Cardiac ventricle fibroblast (primary cell): ENCODE results near the gene DPF1. TPM values are rescaled to one million over a fixed set of nuclear protein-coding genes. Genes with fewer than 3 reads are reported as not detected.

Source experiments
- total RNA-seq: library from RNA; depleted of rRNA; stranded (reverse); fragments of >200 nt; gene quantifications from 2 replicates; pipeline ENCODE4 v1.2.3, GENCODE V29; 2015

DPF1 gene
- total RNA-seq: 0.24 TPM in 1 of 2 replicates, not detected in the other

GRCh38 chr19:38224014-38224862 is at the start of gene DPF1:
DPF1 (minus strand) TSS chr19:38224222; CDS start chr19:38224142, 80 bp downstream.

GRCh38 chr19:38264486-38265212 is 40.6 kb upstream of the DPF1 start, which contains the start of gene SPINT2:
SPINT2 (plus strand) TSS chr19:38264573; CDS start chr19:38264893, 320 bp downstream.

Other genes with a start within 250 kb of the DPF1 start
- gene PPP1R14A, start 32.2 kb upstream of the DPF1 start, total RNA-seq: 0.44 and 8.5 TPM in 2 replicates
- not detected in 2 replicates for gene SPINT2, start 40.4 kb upstream of the DPF1 start, total RNA-seq
- not detected in 2 replicates for gene C19orf33, start 80.0 kb upstream of the DPF1 start, total RNA-seq
- 36.3 and 39.9 TPM in 2 replicates for gene YIF1B, start 91.7 kb upstream of the DPF1 start, total RNA-seq
- gene KCNK6, start 95.6 kb upstream of the DPF1 start, total RNA-seq: 2.3 and 2.8 TPM in 2 replicates
- gene CATSPERG, start 111.6 kb upstream of the DPF1 start, total RNA-seq: 0.37 TPM in 1 of 2 replicates, not detected in the other
- 134 and 204 TPM in 2 replicates for gene PSMD8, start 150.3 kb upstream of the DPF1 start, total RNA-seq
- gene GGN, start 163.8 kb upstream of the DPF1 start, total RNA-seq: 0.49 and 2.1 TPM in 2 replicates
- 1.4 and 2.1 TPM in 2 replicates for gene SPRED3, start 164.5 kb upstream of the DPF1 start, total RNA-seq
- 14.0 and 26.8 TPM in 2 replicates for gene FAM98C, start 178.9 kb upstream of the DPF1 start, total RNA-seq
- not detected in 2 replicates for gene RASGRP4, start 202.0 kb upstream of the DPF1 start, total RNA-seq
- under 0.01 TPM in 1 of 2 replicates, not detected in the other for gene RYR1, start 209.5 kb upstream of the DPF1 start, total RNA-seq